HEK293 (cell line): ENCODE measurements around the gene JOSD1.
A peak's percentile ranks its signal among the peaks of the same experiment; 100 is the strongest.

Experiments used
- BCL11B ChIP-seq: fragments of 450-650 bp; formaldehyde crosslinking; IDR thresholded peaks from 2 replicates; pipeline ENCODE4 v1.5.1; 2016; ENCODE audit warnings: low read depth, missing biosample characterization, missing genetic modification characterization
- EGR2 ChIP-seq: fragments of 450-650 bp; formaldehyde crosslinking; IDR thresholded peaks from 2 replicates; pipeline ENCODE4 v1.5.1; 2016; ENCODE audit warnings: low read depth, missing biosample characterization, missing genetic modification characterization
- GLI4 ChIP-seq: fragments of 450-650 bp; formaldehyde crosslinking; IDR thresholded peaks from 2 replicates; pipeline ENCODE4 v1.5.1; 2016; ENCODE audit warnings: missing biosample characterization, missing genetic modification characterization
- PRDM2 ChIP-seq: fragments of 450-650 bp; formaldehyde crosslinking; IDR thresholded peaks from 2 replicates; pipeline ENCODE4 v1.5.1; 2016; ENCODE audit warnings: missing biosample characterization, missing genetic modification characterization, borderline replicate concordance
- SP3 ChIP-seq: fragments of 450-650 bp; formaldehyde crosslinking; IDR thresholded peaks from 2 replicates; pipeline ENCODE4 v1.5.1; 2016; ENCODE audit warnings: missing biosample characterization, missing genetic modification characterization
- ZBTB26 ChIP-seq: fragments of 450-650 bp; formaldehyde crosslinking; optimal IDR thresholded peaks from 2 replicates; pipeline ENCODE3; 2016; ENCODE audit warnings: missing biosample characterization, mild to moderate bottlenecking, missing genetic modification characterization
- ZBTB44 ChIP-seq: fragments of 450-650 bp; IDR thresholded peaks from 2 replicates; pipeline ENCODE4 v1.5.1; 2018; ENCODE audit warnings: missing biosample characterization, mild to moderate bottlenecking, missing genetic modification characterization
- ZFP69B ChIP-seq: fragments of 450-650 bp; formaldehyde crosslinking; IDR thresholded peaks from 2 replicates; pipeline ENCODE4 v1.5.1; 2016; ENCODE audit warnings: missing biosample characterization, missing genetic modification characterization
- ZNF155 ChIP-seq: fragments of 450-650 bp; formaldehyde crosslinking; IDR thresholded peaks from 2 replicates; pipeline ENCODE4 v1.5.1; 2016; ENCODE audit warnings: missing biosample characterization, missing genetic modification characterization
- ZNF157 ChIP-seq: fragments of 450-650 bp; formaldehyde crosslinking; IDR thresholded peaks from 2 replicates; pipeline ENCODE4 v1.5.1; 2016; ENCODE audit warnings: missing biosample characterization, missing genetic modification characterization
- ZNF2 ChIP-seq: fragments of 450-650 bp; formaldehyde crosslinking; IDR thresholded peaks from 2 replicates; pipeline ENCODE4 v1.5.1; 2016; ENCODE audit warnings: missing biosample characterization, missing genetic modification characterization
- ZNF221 ChIP-seq: fragments of 450-650 bp; formaldehyde crosslinking; IDR thresholded peaks from 2 replicates; pipeline ENCODE4 v1.5.1; 2017; ENCODE audit warnings: missing biosample characterization, missing genetic modification characterization, borderline replicate concordance
- ZNF239 ChIP-seq: fragments of 450-650 bp; formaldehyde crosslinking; IDR thresholded peaks from 2 replicates; pipeline ENCODE4 v1.5.1; 2016; ENCODE audit warnings: missing biosample characterization, missing genetic modification characterization
- ZNF248 ChIP-seq: fragments of 450-650 bp; formaldehyde crosslinking; IDR thresholded peaks from 2 replicates; pipeline ENCODE4 v1.5.1; 2017; ENCODE audit warnings: missing biosample characterization, missing genetic modification characterization
- ZNF324 ChIP-seq: fragments of 450-650 bp; formaldehyde crosslinking; IDR thresholded peaks from 2 replicates; pipeline ENCODE4 v1.5.1; 2016; ENCODE audit warnings: missing biosample characterization, missing genetic modification characterization
- ZNF623 ChIP-seq: fragments of 450-650 bp; formaldehyde crosslinking; IDR thresholded peaks from 2 replicates; pipeline ENCODE4 v1.5.1; 2016; ENCODE audit warnings: missing biosample characterization, missing genetic modification characterization
- ZNF843 ChIP-seq: fragments of 450-650 bp; formaldehyde crosslinking; IDR thresholded peaks from 2 replicates; pipeline ENCODE4 v1.5.1; 2016; ENCODE audit warnings: missing biosample characterization, missing genetic modification characterization
- TF ChIP-seq, protein P1 (sequence below): fragments of 450-650 bp; formaldehyde crosslinking; IDR thresholded peaks from 2 replicates; pipeline ENCODE4 v1.5.1; 2017; ENCODE audit warnings: missing biosample characterization, mild to moderate bottlenecking, missing genetic modification characterization, moderate library complexity
- TF ChIP-seq, protein P2 (sequence below): fragments of 450-650 bp; IDR thresholded peaks from 2 replicates; pipeline ENCODE4 v1.5.1; 2018; ENCODE audit warnings: missing biosample characterization, missing genetic modification characterization
- TF ChIP-seq, protein P3 (sequence below): sonication (generic); formaldehyde crosslinking; IDR thresholded peaks from 2 replicates; pipeline ENCODE4 v1.8.1; 2022; ENCODE audit warnings: mild to moderate bottlenecking, moderate library complexity, missing genetic modification reagents
- TF ChIP-seq, protein P4 (sequence below): fragments of 450-650 bp; formaldehyde crosslinking; conservative IDR thresholded peaks from 2 replicates; pipeline ENCODE4 v1.5.1; 2016; ENCODE audit warnings: low read depth, missing biosample characterization, missing genetic modification characterization

JOSD1 gene

DNA sequence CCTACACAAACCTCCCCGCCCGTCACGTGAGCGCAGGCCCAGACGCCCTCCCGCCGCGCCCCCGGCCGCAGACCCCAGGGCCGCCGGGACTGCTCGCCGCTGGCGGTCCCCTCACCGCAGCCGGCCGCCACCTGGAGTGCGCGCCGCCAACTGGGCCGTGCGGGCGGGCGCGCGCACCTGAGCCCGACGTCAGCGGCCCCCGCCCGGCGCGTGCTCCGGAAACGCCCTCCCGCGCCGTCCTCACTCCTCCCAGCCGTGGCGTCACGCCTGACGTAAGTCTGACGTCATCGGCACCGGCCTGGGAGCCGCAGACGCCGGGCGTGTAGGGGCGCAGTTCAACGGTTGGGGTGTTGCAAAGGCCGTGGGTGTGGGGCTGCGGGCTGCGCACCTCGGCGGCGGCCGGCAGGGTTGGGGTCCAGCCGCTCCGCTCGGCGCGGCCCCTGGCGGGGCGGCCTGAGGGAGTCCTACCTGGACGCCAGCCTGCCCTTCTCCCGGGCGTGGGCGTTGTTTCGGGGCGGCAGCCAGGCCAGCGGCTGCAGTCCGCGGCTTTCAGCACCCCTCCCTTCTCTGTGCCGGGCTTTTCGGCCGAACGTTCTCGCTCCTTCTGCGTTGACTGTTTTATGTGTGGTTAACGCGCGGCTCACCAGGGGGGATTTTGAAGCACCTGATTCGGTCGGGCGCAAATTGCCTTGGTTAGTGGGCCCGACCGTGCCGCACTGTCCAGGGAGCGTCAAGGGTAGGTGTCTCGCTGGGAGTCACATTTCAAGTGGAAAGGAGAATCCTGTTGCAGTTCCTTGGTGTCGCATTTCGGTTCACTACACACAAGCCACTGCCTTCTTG, at the start of gene JOSD1 (continued):
- TF ChIP-seq ZNF324 (tag by site-specific recombination) = peak; percentile 91; the same call in 1 of the 2 replicates
- peak; percentile 57; the same call in 1 of the 2 replicates for TF ChIP-seq ZNF843
- TF ChIP-seq, protein P1, sequence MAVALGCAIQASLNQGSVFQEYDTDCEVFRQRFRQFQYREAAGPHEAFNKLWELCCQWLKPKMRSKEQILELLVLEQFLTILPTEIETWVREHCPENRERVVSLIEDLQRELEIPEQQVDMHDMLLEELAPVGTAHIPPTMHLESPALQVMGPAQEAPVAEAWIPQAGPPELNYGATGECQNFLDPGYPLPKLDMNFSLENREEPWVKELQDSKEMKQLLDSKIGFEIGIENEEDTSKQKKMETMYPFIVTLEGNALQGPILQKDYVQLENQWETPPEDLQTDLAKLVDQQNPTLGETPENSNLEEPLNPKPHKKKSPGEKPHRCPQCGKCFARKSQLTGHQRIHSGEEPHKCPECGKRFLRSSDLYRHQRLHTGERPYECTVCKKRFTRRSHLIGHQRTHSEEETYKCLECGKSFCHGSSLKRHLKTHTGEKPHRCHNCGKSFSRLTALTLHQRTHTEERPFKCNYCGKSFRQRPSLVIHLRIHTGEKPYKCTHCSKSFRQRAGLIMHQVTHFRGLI (tag by site-specific recombination) = peak; percentile 65; the same call in 1 of the 2 replicates
- TF ChIP-seq, protein P2, sequence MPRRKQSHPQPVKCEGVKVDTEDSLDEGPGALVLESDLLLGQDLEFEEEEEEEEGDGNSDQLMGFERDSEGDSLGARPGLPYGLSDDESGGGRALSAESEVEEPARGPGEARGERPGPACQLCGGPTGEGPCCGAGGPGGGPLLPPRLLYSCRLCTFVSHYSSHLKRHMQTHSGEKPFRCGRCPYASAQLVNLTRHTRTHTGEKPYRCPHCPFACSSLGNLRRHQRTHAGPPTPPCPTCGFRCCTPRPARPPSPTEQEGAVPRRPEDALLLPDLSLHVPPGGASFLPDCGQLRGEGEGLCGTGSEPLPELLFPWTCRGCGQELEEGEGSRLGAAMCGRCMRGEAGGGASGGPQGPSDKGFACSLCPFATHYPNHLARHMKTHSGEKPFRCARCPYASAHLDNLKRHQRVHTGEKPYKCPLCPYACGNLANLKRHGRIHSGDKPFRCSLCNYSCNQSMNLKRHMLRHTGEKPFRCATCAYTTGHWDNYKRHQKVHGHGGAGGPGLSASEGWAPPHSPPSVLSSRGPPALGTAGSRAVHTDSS = no peak
- TF ChIP-seq ZFP69B (tag by site-specific recombination) = peak; percentile 94
- TF ChIP-seq ZNF248 = no peak
- no peak for TF ChIP-seq ZNF155 (tag by site-specific recombination)
- TF ChIP-seq ZNF2 (tag by site-specific recombination) = peak; percentile 88
- TF ChIP-seq ZNF623 (tag by site-specific recombination) = peak; percentile 33; the same call in 1 of the 2 replicates
- TF ChIP-seq GLI4 (tag by site-specific recombination) = peak; percentile 92; the same call in 1 of the 2 replicates
- TF ChIP-seq BCL11B (tag by site-specific recombination) = peak; percentile 96
- no peak for TF ChIP-seq ZNF239 (tag by site-specific recombination)
- TF ChIP-seq SP3 (tag by site-specific recombination) = peak; percentile 59
- TF ChIP-seq PRDM2 (tag by site-specific recombination) = no peak
- TF ChIP-seq ZNF221 (tag by site-specific recombination) = no peak
- TF ChIP-seq ZBTB26 (tag by site-specific recombination) = peak; percentile 69
- peak; percentile 46 for TF ChIP-seq ZBTB44 (tag by site-specific recombination)
- no peak for TF ChIP-seq ZNF157 (tag by site-specific recombination)
- TF ChIP-seq, protein P3, sequence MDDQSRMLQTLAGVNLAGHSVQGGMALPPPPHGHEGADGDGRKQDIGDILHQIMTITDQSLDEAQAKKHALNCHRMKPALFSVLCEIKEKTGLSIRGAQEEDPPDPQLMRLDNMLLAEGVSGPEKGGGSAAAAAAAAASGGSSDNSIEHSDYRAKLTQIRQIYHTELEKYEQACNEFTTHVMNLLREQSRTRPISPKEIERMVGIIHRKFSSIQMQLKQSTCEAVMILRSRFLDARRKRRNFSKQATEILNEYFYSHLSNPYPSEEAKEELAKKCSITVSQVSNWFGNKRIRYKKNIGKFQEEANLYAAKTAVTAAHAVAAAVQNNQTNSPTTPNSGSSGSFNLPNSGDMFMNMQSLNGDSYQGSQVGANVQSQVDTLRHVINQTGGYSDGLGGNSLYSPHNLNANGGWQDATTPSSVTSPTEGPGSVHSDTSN (CRISPR knock-in tag) = peak; percentile 61
- TF ChIP-seq, protein P4, sequence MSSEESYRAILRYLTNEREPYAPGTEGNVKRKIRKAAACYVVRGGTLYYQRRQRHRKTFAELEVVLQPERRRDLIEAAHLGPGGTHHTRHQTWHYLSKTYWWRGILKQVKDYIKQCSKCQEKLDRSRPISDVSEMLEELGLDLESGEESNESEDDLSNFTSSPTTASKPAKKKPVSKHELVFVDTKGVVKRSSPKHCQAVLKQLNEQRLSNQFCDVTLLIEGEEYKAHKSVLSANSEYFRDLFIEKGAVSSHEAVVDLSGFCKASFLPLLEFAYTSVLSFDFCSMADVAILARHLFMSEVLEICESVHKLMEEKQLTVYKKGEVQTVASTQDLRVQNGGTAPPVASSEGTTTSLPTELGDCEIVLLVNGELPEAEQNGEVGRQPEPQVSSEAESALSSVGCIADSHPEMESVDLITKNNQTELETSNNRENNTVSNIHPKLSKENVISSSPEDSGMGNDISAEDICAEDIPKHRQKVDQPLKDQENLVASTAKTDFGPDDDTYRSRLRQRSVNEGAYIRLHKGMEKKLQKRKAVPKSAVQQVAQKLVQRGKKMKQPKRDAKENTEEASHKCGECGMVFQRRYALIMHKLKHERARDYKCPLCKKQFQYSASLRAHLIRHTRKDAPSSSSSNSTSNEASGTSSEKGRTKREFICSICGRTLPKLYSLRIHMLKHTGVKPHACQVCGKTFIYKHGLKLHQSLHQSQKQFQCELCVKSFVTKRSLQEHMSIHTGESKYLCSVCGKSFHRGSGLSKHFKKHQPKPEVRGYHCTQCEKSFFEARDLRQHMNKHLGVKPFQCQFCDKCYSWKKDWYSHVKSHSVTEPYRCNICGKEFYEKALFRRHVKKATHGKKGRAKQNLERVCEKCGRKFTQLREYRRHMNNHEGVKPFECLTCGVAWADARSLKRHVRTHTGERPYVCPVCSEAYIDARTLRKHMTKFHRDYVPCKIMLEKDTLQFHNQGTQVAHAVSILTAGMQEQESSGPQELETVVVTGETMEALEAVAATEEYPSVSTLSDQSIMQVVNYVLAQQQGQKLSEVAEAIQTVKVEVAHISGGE (tag by site-specific recombination) = peak; percentile 33; the same call in 1 of the 2 replicates
- peak; percentile 59; the same call in 1 of the 2 replicates for TF ChIP-seq EGR2 (tag by site-specific recombination)
